ENCODE data around the gene PIK3AP1.

- no peak for TF ChIP-seq CTCF (conservative IDR thresholded peaks at IDR 0.05)
- no peak for TF ChIP-seq EZH2 (IDR thresholded peaks at IDR 0.05; ENCODE audit: low read depth)
Observed at GRCh38 chr10:96626795-96627194, 93.5 kb downstream of the PIK3AP1 start.
